Stomach (tissue), 4 donors: ENCODE measurements around the gene CTDSPL2.

ENCODE experiments used
- CTCF ChIP-seq, 7 experiments: fragments of 450-650 bp in 4 of 7; fragments of 200-600 bp in 3 of 7; sonication (generic) in 3 of 7; IDR thresholded peaks; one replicate each; pipeline ENCODE4 v1.5.1; 2016 to 2019; ENCODE audit warnings: antibody characterized with exemption in 7 of 7, control low read depth in 2 of 7, mild to moderate bottlenecking in 1 of 7
- EP300 ChIP-seq: sonication (generic); formaldehyde crosslinking; IDR thresholded peaks from one replicate; pipeline ENCODE4 v1.6.1; 2017; ENCODE audit warnings: antibody characterized with exemption
- POLR2A ChIP-seq, 4 donors: fragments of 450-650 bp; IDR thresholded peaks; one replicate each; pipeline ENCODE4 v1.6.1; 2016; ENCODE audit warnings: antibody characterized with exemption in 4 of 4, control low read depth in 2 of 4, mild to moderate bottlenecking in 1 of 4, moderate library complexity in 1 of 4
- POLR2AphosphoS5 ChIP-seq, 3 donors: sonication (generic); formaldehyde crosslinking; IDR thresholded peaks; one replicate each; pipeline ENCODE4 v1.6.1; 2016; ENCODE audit warnings: antibody characterized with exemption in 3 of 3

DNA sequence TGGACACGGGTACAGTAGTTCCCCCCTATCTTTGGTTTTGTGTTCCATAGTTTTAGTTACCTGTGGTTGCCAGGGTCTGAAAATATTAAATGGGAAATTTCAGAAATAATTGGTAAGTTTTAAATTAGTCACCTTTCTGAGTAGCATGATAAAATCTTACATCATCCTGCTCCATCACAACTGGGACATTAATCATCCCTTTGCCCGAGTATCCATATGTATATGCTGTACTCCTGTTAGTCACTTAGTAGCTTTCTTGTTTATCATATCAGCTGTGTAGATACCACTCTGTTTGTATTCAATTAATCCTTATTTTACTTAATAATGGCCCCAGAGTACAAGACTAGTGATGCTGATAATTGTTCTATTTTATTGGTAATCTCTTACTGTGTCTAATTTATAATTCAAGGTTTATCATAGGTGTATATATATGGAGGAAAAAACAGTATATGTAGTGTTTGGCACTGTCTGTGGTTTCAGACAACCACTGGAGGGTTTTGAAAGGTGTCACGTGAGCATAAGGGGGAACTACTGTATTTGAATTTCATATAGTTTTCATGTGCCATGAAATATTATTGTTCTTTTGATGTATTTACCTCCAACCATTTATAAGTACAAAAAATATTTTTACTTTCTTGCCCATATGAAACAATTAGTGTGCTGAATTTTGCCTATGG is 41.4 kb downstream of the CTDSPL2 start:
- TF ChIP-seq POLR2A (IDR thresholded peaks at IDR 0.05) (no peak), CTCF (IDR thresholded peaks at IDR 0.05) (no peak), EP300 (no peak), POLR2AphosphoS5 (IDR thresholded peaks at IDR 0.05) (no peak)
